H9 (cell line): ENCODE measurements around the gene ANKRD11. TPM values are rescaled to one million over a fixed set of nuclear protein-coding genes. Genes with fewer than 3 reads are reported as not detected.

ENCODE experiments used
- DNase-seq: peaks from one replicate; pipeline ENCODE4 v3.0.0-alpha.2; 2017
- H2AFZ ChIP-seq: one replicate; pipeline ENCODE4 v1.6.1; 2013; ENCODE audit warnings: mild to moderate bottlenecking, low read length, control low read depth, moderate library complexity
- H2AK5ac ChIP-seq: 2 replicates; pipeline ENCODE4 v1.6.1; 2013; ENCODE audit warnings: low read length, control low read depth, mixed read lengths; ENCODE audit not compliant: insufficient read length
- H2BK120ac ChIP-seq: one replicate; pipeline ENCODE4 v1.6.1; 2013; ENCODE audit warnings: low read depth, mild to moderate bottlenecking, low read length, control low read depth, inconsistent platforms; ENCODE audit not compliant: poor library complexity, severe bottlenecking
- H2BK12ac ChIP-seq: 2 replicates; pipeline ENCODE4 v1.6.1; 2013; ENCODE audit warnings: low read length, control low read depth, mixed read lengths, low read depth; ENCODE audit not compliant: insufficient read length
- H2BK15ac ChIP-seq: 2 replicates; pipeline ENCODE4 v1.6.1; 2013; ENCODE audit warnings: low read depth, low read length, control low read depth
- H2BK20ac ChIP-seq: one replicate; pipeline ENCODE4 v1.6.1; 2013; ENCODE audit warnings: low read depth, mild to moderate bottlenecking, low read length, control low read depth, inconsistent platforms; ENCODE audit not compliant: poor library complexity, severe bottlenecking
- H2BK5ac ChIP-seq: 2 replicates; pipeline ENCODE4 v1.6.1; 2013; ENCODE audit warnings: low read length, control low read depth, mixed read lengths; ENCODE audit not compliant: insufficient read length
- H3K14ac ChIP-seq: 2 replicates; pipeline ENCODE4 v1.6.1; 2013; ENCODE audit warnings: low read length, control low read depth; ENCODE audit not compliant: insufficient read depth
- H3K18ac ChIP-seq: 2 replicates; pipeline ENCODE4 v1.6.1; 2013; ENCODE audit warnings: low read depth, mild to moderate bottlenecking, mixed read lengths, low read length, control low read depth; ENCODE audit not compliant: insufficient read length
- H3K23ac ChIP-seq: 2 replicates; pipeline ENCODE4 v1.6.1; 2013; ENCODE audit warnings: low read length, control low read depth, mixed read lengths, low read depth; ENCODE audit not compliant: insufficient read length
- H3K23me2 ChIP-seq: 2 replicates; pipeline ENCODE4 v1.6.1; 2013; ENCODE audit warnings: low read depth, mild to moderate bottlenecking, mixed read lengths, low read length, control low read depth; ENCODE audit not compliant: insufficient read length, poor library complexity, severe bottlenecking
- H3K27ac ChIP-seq: 2 replicates; pipeline ENCODE4 v1.5.1; 2013; ENCODE audit warnings: low read length, control low read depth, mixed read lengths, low read depth; ENCODE audit not compliant: insufficient read length
- H3K27me3 ChIP-seq: 2 replicates; pipeline ENCODE4 v1.6.1; 2013; ENCODE audit warnings: low read length, control low read depth, inconsistent platforms; ENCODE audit not compliant: insufficient read depth
- H3K4ac ChIP-seq: 2 replicates; pipeline ENCODE4 v1.6.1; 2013; ENCODE audit warnings: low read depth, mild to moderate bottlenecking, control low read depth, inconsistent platforms, low read length, moderate library complexity
- H3K4me1 ChIP-seq: 2 replicates; pipeline ENCODE4 v1.6.1; 2013; ENCODE audit warnings: low read length, control low read depth, inconsistent platforms; ENCODE audit not compliant: insufficient read depth
- H3K4me2 ChIP-seq: 2 replicates; pipeline ENCODE4 v1.6.1; 2013; ENCODE audit warnings: low read length, control low read depth, mixed read lengths; ENCODE audit not compliant: insufficient read length, insufficient read depth
- H3K56ac ChIP-seq: 2 replicates; pipeline ENCODE4 v1.6.1; 2013; ENCODE audit warnings: low read depth, mild to moderate bottlenecking, mixed read lengths, low read length, control low read depth; ENCODE audit not compliant: insufficient read length
- H3K79me1 ChIP-seq: 2 replicates; pipeline ENCODE4 v1.6.1; 2013; ENCODE audit warnings: low read depth, mild to moderate bottlenecking, moderate library complexity, low read length, control low read depth, inconsistent platforms; ENCODE audit not compliant: insufficient read depth, poor library complexity, severe bottlenecking
- H3K79me2 ChIP-seq: 2 replicates; pipeline ENCODE4 v1.6.1; 2013; ENCODE audit warnings: low read length, control low read depth, inconsistent platforms; ENCODE audit not compliant: insufficient read depth
- H3K9ac ChIP-seq: 2 replicates; pipeline ENCODE4 v1.6.1; 2013; ENCODE audit warnings: low read length, control low read depth, mixed read lengths; ENCODE audit not compliant: insufficient read length; ENCODE audit errors: extremely low read depth
- H3K9me3 ChIP-seq: one replicate; pipeline ENCODE4 v1.6.1; 2013; ENCODE audit warnings: low read depth, low read length, inconsistent platforms; ENCODE audit not compliant: control insufficient read depth
- H3T11ph ChIP-seq: one replicate; pipeline ENCODE4 v1.6.1; 2013; ENCODE audit warnings: mild to moderate bottlenecking, low read length, control low read depth, inconsistent platforms
- H4K20me1 ChIP-seq: one replicate; pipeline ENCODE4 v1.6.1; 2013; ENCODE audit not compliant: control insufficient read depth, insufficient read length, insufficient read depth
- H4K5ac ChIP-seq: 2 replicates; pipeline ENCODE4 v1.6.1; 2013; ENCODE audit warnings: low read depth, mild to moderate bottlenecking, mixed read lengths, low read length, control low read depth; ENCODE audit not compliant: insufficient read length
- H4K8ac ChIP-seq: replicated peaks from 2 replicates; pipeline ENCODE4 v1.6.1; 2013; ENCODE audit warnings: low read length, control low read depth, mixed read lengths, low read depth; ENCODE audit not compliant: insufficient read length
- H4K91ac ChIP-seq: 2 replicates; pipeline ENCODE4 v1.6.1; 2013; ENCODE audit warnings: low read depth, mild to moderate bottlenecking, moderate library complexity, mixed read lengths, low read length, control low read depth; ENCODE audit not compliant: insufficient read length
- H3K27ac Mint-ChIP-seq, 3 experiments: 2 replicates in 2 of 3; 3 replicates in 1 of 3; pipeline ENCODE4 v1.8.0; 2020 to 2021; ENCODE audit warnings: mixed read lengths in 3 of 3, mild to moderate bottlenecking in 1 of 3, moderate library complexity in 1 of 3
- H3K27me3 Mint-ChIP-seq: 2 replicates; pipeline ENCODE4 v1.8.0; 2021; ENCODE audit warnings: low read depth, mild to moderate bottlenecking, moderate library complexity, mixed read lengths
- H3K36me3 Mint-ChIP-seq, 3 experiments: 2 replicates in 2 of 3; 3 replicates in 1 of 3; pipeline ENCODE4 v1.8.0; 2020 to 2021; ENCODE audit warnings: low read depth in 3 of 3, mixed read lengths in 3 of 3; ENCODE audit not compliant: insufficient read depth in 1 of 3
- H3K4me1 Mint-ChIP-seq, 2 experiments: 2 replicates each; pipeline ENCODE4 v1.8.0; 2020; ENCODE audit warnings: mixed read lengths in 2 of 2
- H3K4me3 Mint-ChIP-seq, 2 experiments: 2 replicates in 1 of 2; 3 replicates in 1 of 2; pipeline ENCODE4 v1.8.0; 2020 to 2021; ENCODE audit warnings: mild to moderate bottlenecking in 2 of 2, mixed read lengths in 2 of 2, moderate library complexity in 1 of 2
- H3K9me3 Mint-ChIP-seq, 2 experiments: 2 replicates in 1 of 2; 3 replicates in 1 of 2; pipeline ENCODE4 v1.8.0; 2020; ENCODE audit warnings: mild to moderate bottlenecking in 2 of 2, mixed read lengths in 2 of 2, moderate library complexity in 1 of 2
- WGBS: extraction: QIAGEN DNeasy Blood & Tissue Kit; methylation state at CpG from one replicate; pipeline ENCODE4 v1.1.7; 2013; ENCODE audit warnings: missing lambda C conversion rate, low lambda C conversion rate, mixed read lengths; ENCODE audit not compliant: insufficient read length; ENCODE audit errors: extremely low coverage; 5-methylcytosine and 5-hydroxymethylcytosine counted together
- total RNA-seq: library from RNA; stranded (reverse); gene quantifications from 2 replicates; pipeline ENCODE4 v1.2.1, GENCODE V29; 2021
- TF ChIP-seq, protein P1 (sequence below): fragments of 200-600 bp; sonication (generic); conservative IDR thresholded peaks from 3 replicates; pipeline ENCODE4 v1.8.0; 2021; ENCODE audit warnings: antibody characterized with exemption, mild to moderate bottlenecking

The ANKRD11 gene
- total RNA-seq, 1 experiment from 2014 or later, result 181 TPM

DNA sequence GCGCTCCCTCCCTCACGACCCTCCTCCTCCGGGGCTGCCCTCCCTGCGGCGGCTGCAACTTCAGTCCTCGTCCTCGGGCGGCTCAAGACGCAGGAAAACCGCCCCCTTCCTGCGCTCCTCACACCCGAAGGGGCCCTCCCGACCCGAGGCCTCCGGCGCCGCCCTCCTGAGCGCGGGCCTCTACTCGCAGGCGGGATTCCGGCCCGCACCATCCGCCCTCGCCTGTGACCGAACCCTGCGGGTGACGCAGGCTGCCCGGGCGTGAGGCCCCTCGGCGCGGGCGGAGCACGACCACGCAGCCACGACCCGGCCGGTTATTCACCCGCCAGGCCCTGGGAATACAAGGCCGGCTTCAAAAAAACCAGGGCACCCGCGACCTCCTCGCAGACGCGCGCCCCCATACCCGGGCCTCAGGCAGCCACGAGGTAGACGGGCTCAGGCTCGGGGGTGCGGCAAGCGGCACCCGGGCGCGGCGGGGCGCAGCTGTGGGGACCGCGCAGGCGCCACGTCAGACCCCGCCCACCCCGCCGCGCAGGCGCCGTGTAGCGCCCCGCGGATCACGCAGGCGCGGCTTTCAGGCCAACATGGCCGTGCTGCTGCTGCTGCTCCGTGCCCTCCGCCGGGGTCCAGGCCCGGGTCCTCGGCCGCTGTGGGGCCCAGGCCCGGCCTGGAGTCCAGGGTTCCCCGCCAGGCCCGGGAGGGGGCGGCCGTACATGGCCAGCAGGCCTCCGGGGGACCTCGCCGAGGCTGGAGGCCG, 17.7 kb upstream of the ANKRD11 start, which contains the start of gene SPG7:
Gene SPG7 (plus strand): TSS at position 570 of the 757 bp plus-strand sequence. CDS start 15 bp downstream, at position 585.
- Histone ChIP-seq H4K5ac (no peak within 1 kb of the TSS), H3K4me2 (peak within 1 kb of the TSS; percentile 59), H2AK5ac (no peak within 1 kb of the TSS), H3K23ac (no peak within 1 kb of the TSS), H3K79me2 (peaks cover 7% of the 10 kb centered on the region; the same call in 1 of the 2 replicates), H3K4ac (no peak within 1 kb of the TSS), H3K4me1 (no peaks in the 10 kb centered on the region), H3K27ac (no peak within 1 kb of the TSS), H2BK12ac (no peak within 1 kb of the TSS), H2BK120ac (no peak within 1 kb of the TSS), H4K8ac (no peak within 1 kb of the TSS), H2BK15ac (no peak within 1 kb of the TSS), H2BK5ac (no peak within 1 kb of the TSS), H2AFZ (no peak within 1 kb of the TSS), H3K9ac (peak within 1 kb of the TSS; percentile 56), H2BK20ac (no peak within 1 kb of the TSS), H3K14ac (peak within 1 kb of the TSS; percentile 61), H3K9me3 (no peaks in the 10 kb centered on the region), H3K18ac (peak within 1 kb of the TSS; percentile 28), H3K56ac (no peak within 1 kb of the TSS), H4K20me1 (no peaks in the 10 kb centered on the region), H3T11ph (no peak within 1 kb of the TSS), H3K27me3 (no peaks in the 10 kb centered on the region), H3K79me1 (peaks cover 3% of the 10 kb centered on the region), H4K91ac (no peak within 1 kb of the TSS), H3K23me2 (peaks cover 6% of the 10 kb centered on the region)
- WGBS, result no CpG with 5 or more reads among the region's 90 CpGs
- H3K36me3 Mint-ChIP-seq, result peaks cover 19 to 24% (median 20%) of the 10 kb centered on the region in 3 experiments; a peak in 6 of 7 replicates
- peak within 1 kb of the TSS; percentile 88 to 94 for H3K4me3 Mint-ChIP-seq
- DNase-seq, result peak; percentile 86
- TF ChIP-seq, protein P1, sequence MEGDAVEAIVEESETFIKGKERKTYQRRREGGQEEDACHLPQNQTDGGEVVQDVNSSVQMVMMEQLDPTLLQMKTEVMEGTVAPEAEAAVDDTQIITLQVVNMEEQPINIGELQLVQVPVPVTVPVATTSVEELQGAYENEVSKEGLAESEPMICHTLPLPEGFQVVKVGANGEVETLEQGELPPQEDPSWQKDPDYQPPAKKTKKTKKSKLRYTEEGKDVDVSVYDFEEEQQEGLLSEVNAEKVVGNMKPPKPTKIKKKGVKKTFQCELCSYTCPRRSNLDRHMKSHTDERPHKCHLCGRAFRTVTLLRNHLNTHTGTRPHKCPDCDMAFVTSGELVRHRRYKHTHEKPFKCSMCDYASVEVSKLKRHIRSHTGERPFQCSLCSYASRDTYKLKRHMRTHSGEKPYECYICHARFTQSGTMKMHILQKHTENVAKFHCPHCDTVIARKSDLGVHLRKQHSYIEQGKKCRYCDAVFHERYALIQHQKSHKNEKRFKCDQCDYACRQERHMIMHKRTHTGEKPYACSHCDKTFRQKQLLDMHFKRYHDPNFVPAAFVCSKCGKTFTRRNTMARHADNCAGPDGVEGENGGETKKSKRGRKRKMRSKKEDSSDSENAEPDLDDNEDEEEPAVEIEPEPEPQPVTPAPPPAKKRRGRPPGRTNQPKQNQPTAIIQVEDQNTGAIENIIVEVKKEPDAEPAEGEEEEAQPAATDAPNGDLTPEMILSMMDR, result no peak; the same call in 2 of the 3 replicates
- peak within 1 kb of the TSS in 2 of 3 experiments; percentile 87 to 95; a peak in 5 of 7 replicates for H3K27ac Mint-ChIP-seq
- H3K27me3 Mint-ChIP-seq, result peaks cover 16% of the 10 kb centered on the region
- H3K4me1 Mint-ChIP-seq, result peaks cover 4 to 7% of the 10 kb centered on the region in 2 experiments; a peak in 2 of 4 replicates
- H3K9me3 Mint-ChIP-seq, result no peaks in the 10 kb centered on the region
